Measurements from ENCODE around the gene KCNAB2. TPM values are rescaled to one million over a fixed set of nuclear protein-coding genes. Genes with fewer than 3 reads are reported as not detected.

The KCNAB2 gene
- total RNA-seq, 4 donors from 2014 or later, result 5.4 to 26.4 (median 10.1) TPM

DNA sequence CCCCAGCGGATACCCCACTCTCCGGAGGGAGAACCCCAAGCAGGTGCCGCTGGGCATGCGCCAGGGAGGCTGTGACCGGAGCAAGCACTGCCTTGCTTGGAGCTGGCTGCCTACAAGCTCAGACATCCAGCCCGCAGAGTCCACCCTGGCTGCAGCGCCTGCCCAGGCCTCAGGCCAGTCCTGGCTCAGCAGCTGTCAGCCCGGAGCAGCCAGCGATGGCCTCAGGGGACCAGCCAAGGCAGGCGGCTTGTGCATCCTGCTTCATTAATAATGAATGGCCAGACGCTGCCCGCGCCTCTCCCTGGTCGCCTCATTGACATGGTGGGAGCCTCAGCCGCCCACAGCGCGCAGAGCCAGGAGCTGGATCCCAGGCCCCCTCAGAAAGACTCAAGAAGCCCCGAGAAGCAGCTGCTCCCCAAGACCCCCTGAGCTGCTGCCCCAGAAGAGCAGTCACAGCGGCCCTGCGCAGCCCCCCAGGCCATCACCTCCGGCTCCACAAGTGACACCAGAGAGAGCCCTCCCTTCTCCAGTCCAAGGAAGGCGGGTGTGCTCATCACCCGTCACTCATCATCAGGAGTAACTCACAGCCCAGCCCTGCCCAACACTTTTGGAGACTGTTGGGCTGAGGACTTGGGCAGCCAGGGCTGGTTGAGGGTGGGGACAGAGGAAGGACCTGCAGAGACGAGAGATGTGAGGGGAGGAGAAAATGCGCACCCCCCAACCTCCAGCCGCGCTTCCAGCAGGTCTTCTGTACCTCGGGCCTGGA, 19.6 kb downstream of the KCNAB2 start:
- no peaks in the 10 kb centered on the region for H3K36me3 ChIP-seq
- DNase-seq, result no peak
- H3K27me3 ChIP-seq, result no peaks in the 10 kb centered on the region
- H3K9me3 ChIP-seq, result no peaks in the 10 kb centered on the region
- no peak for TF ChIP-seq POLR2A (IDR thresholded peaks at IDR 0.05)
- TF ChIP-seq, protein P1, sequence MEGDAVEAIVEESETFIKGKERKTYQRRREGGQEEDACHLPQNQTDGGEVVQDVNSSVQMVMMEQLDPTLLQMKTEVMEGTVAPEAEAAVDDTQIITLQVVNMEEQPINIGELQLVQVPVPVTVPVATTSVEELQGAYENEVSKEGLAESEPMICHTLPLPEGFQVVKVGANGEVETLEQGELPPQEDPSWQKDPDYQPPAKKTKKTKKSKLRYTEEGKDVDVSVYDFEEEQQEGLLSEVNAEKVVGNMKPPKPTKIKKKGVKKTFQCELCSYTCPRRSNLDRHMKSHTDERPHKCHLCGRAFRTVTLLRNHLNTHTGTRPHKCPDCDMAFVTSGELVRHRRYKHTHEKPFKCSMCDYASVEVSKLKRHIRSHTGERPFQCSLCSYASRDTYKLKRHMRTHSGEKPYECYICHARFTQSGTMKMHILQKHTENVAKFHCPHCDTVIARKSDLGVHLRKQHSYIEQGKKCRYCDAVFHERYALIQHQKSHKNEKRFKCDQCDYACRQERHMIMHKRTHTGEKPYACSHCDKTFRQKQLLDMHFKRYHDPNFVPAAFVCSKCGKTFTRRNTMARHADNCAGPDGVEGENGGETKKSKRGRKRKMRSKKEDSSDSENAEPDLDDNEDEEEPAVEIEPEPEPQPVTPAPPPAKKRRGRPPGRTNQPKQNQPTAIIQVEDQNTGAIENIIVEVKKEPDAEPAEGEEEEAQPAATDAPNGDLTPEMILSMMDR (IDR thresholded peaks at IDR 0.05), result no peak
- no peak overlapping the region for H3K27ac ChIP-seq
- no peak overlapping the region for H3K4me3 ChIP-seq
- no peaks in the 10 kb centered on the region for H3K4me1 ChIP-seq

DNA sequence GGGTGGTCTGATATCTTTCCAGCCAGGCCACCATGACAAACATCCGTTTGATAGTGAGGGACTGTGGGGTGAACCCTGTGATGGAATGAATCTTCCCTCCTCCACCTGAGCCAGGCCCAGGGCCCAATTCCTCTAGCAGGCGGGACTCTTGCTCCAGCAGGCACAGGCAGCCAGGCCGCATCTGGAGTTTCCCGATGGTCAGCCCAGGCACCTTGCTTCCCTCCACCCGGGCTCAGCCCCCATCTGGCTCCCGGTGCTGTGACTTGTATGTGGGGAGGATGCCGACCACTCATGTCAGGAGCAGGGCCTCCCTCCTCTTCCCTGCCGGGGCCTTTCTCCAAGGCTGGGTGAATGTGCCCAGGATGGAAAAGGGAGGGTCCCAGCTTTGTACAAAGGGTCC, 21.0 kb downstream of the KCNAB2 start:
- Histone ChIP-seq H3K9me3 (no peaks in the 10 kb centered on the region), H3K27me3 (no peaks in the 10 kb centered on the region), H3K4me3 (no peak overlapping the region), H3K36me3 (no peaks in the 10 kb centered on the region), H3K27ac (no peak overlapping the region), H3K4me1 (no peaks in the 10 kb centered on the region)
- TF ChIP-seq, protein P1 (IDR thresholded peaks at IDR 0.05), result no peak
- TF ChIP-seq POLR2A (IDR thresholded peaks at IDR 0.05), result no peak
- no peak for DNase-seq

DNA sequence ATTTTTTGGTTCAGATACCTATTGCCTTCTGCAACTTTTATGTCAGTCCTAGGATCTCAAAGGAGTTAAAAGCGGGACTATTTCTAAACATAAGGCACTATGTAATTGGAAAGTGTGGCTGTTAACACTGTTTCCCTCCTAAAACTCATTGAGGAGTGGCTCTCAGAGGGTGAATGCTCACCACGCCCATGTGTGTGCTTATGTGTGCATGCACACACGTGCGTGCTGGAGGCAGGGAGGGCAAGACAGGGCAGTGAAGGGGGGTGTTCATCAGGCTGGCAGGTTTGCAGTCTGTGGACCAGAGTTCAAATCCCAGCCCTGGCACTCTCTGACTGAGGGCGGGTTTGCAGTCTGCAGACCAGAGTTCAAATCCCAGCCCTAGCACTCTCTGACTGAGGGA, 22.4 kb downstream of the KCNAB2 start:
- TF ChIP-seq, protein P1 (IDR thresholded peaks at IDR 0.05), result no peak
- TF ChIP-seq POLR2A (IDR thresholded peaks at IDR 0.05), result no peak
- Histone ChIP-seq H3K27ac (no peak overlapping the region), H3K4me3 (no peak overlapping the region), H3K4me1 (no peaks in the 10 kb centered on the region), H3K27me3 (no peaks in the 10 kb centered on the region), H3K36me3 (no peaks in the 10 kb centered on the region), H3K9me3 (no peaks in the 10 kb centered on the region)
- no peak for DNase-seq

DNA sequence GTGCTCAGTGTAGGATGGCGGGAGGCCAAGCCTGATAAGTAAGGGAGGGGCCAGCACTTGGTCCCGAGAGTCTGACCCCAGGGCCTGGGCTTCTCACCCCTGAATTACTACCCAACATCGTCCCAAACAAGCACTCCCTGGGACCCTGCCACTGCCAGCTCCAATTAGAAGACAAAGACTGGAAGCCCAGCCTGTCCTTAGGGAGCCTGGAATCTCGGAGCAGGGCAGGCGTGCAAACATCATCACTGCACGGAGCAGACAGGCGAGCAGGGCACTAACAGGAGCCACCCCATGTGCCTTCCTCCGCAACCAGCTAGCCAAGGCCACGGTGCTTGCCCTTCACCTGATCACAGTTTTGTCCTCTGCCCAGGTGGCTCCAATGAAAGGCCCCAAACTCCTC, 23.2 kb downstream of the KCNAB2 start:
- no peaks in the 10 kb centered on the region for H3K4me1 ChIP-seq
- no peak overlapping the region for H3K27ac ChIP-seq
- DNase-seq, result no peak
- no peaks in the 10 kb centered on the region for H3K9me3 ChIP-seq
- TF ChIP-seq, protein P1 (IDR thresholded peaks at IDR 0.05), result no peak
- TF ChIP-seq POLR2A (IDR thresholded peaks at IDR 0.05), result no peak
- H3K27me3 ChIP-seq, result no peaks in the 10 kb centered on the region
- no peaks in the 10 kb centered on the region for H3K36me3 ChIP-seq
- no peak overlapping the region for H3K4me3 ChIP-seq

DNA sequence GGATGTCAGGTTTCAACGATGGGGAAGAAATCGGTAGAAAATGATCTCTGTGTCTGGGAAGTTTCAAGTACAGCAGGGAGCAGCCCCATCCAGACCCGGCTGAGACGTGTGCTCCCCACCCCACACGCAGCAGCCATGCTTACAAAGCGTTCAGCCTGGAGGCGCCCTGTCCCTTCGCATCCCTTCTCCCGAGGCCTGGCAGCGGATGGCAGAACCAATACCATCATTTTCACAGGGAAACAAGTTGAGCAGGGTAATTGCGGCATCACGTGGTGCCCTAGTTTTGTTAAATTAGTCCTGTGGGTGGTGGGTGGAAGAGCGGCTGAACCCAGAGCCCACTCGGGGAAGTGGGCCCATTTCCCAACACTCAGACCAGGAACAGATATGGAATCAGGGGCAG, 23.9 kb downstream of the KCNAB2 start:
- no peak overlapping the region for H3K27ac ChIP-seq
- H3K36me3 ChIP-seq, result no peaks in the 10 kb centered on the region
- TF ChIP-seq, protein P1 (IDR thresholded peaks at IDR 0.05), result no peak
- TF ChIP-seq POLR2A (IDR thresholded peaks at IDR 0.05), result no peak
- no peak overlapping the region for H3K4me3 ChIP-seq
- H3K4me1 ChIP-seq, result no peaks in the 10 kb centered on the region
- H3K9me3 ChIP-seq, result no peaks in the 10 kb centered on the region
- no peaks in the 10 kb centered on the region for H3K27me3 ChIP-seq
- no peak for DNase-seq

Measured in Peyer's patch (tissue), 4 donors.